CD14-positive monocyte (primary cell): Measurements from ENCODE around the gene EPHA8. TPM values are rescaled to one million over a fixed set of nuclear protein-coding genes. Genes with fewer than 3 reads are reported as not detected.

Experiments used
- DNase-seq, 3 donors: peaks; one replicate each; pipeline ENCODE4 v3.0.0-alpha.2; 2011 to 2022
- H2AFZ ChIP-seq: 2 replicates; pipeline ENCODE4 v1.6.0; 2012; ENCODE audit warnings: mild to moderate bottlenecking, low read depth, low read length, inconsistent platforms; ENCODE audit not compliant: insufficient read depth, poor library complexity, severe bottlenecking
- H3K27ac ChIP-seq, 2 donors: 1 replicate in 1 of 2; 2 replicates in 1 of 2; pipeline ENCODE4 v1.5.1; 2012 to 2013; ENCODE audit warnings: low read length in 2 of 2, control low read depth in 1 of 2, inconsistent platforms in 1 of 2, low read depth in 1 of 2, mild to moderate bottlenecking in 1 of 2
- H3K27me3 ChIP-seq, 2 donors: one replicate each; pipeline versions ENCODE4 v1.6.0 to v1.6.1; 2011 to 2013; ENCODE audit warnings: low read length in 2 of 2; ENCODE audit not compliant: control insufficient read depth in 2 of 2, insufficient read depth in 2 of 2
- H3K36me3 ChIP-seq, 2 donors: replicated peaks in 1 of 2; 1 replicate in 1 of 2; 2 replicates in 1 of 2; pipeline versions ENCODE4 v1.5.1 to v1.6.1; 2012 to 2013; ENCODE audit warnings: low read length in 2 of 2, control low read depth in 1 of 2, inconsistent platforms in 1 of 2, mild to moderate bottlenecking in 1 of 2; ENCODE audit not compliant: insufficient read depth in 2 of 2, control insufficient read depth in 1 of 2
- H3K4me1 ChIP-seq, 2 donors: 1 replicate in 1 of 2; 2 replicates in 1 of 2; pipeline versions ENCODE4 v1.5.1 to v1.6.1; 2012 to 2013; ENCODE audit warnings: low read length in 2 of 2, control low read depth in 1 of 2, inconsistent platforms in 1 of 2, mild to moderate bottlenecking in 1 of 2, moderate library complexity in 1 of 2; ENCODE audit not compliant: insufficient read depth in 2 of 2, control insufficient read depth in 1 of 2
- H3K4me2 ChIP-seq: replicated peaks from 2 replicates; pipeline ENCODE3; 2012; ENCODE audit warnings: low read length, moderate library complexity, mild to moderate bottlenecking; ENCODE audit not compliant: poor library complexity, severe bottlenecking; ENCODE audit errors: extremely low read depth
- H3K4me3 ChIP-seq, 3 experiments: fragments of 200-600 bp in 1 of 3; sonication (generic) in 1 of 3; replicated peaks in 1 of 3; 1 replicate in 2 of 3; 2 replicates in 1 of 3; pipeline ENCODE4 v1.5.1; 2011 to 2013; ENCODE audit warnings: low read length in 3 of 3, mild to moderate bottlenecking in 3 of 3, control low read depth in 2 of 3, low read depth in 2 of 3, inconsistent platforms in 1 of 3, moderate library complexity in 1 of 3
- H3K79me2 ChIP-seq: 2 replicates; pipeline ENCODE4 v1.6.0; 2012; ENCODE audit warnings: mild to moderate bottlenecking, control low read depth, inconsistent platforms, low read length, moderate library complexity; ENCODE audit not compliant: insufficient read depth
- H3K9ac ChIP-seq: 2 replicates; pipeline ENCODE4 v1.6.0; 2017; ENCODE audit warnings: low read length, mild to moderate bottlenecking; ENCODE audit not compliant: insufficient read depth, poor library complexity, severe bottlenecking
- H3K9me3 ChIP-seq, 2 donors: replicated peaks in 1 of 2; 1 replicate in 1 of 2; 2 replicates in 1 of 2; pipeline versions ENCODE4 v1.5.1 to v1.6.1; 2012 to 2013; ENCODE audit warnings: low read length in 2 of 2, control low read depth in 1 of 2; ENCODE audit not compliant: control insufficient read depth in 1 of 2, insufficient read depth in 1 of 2
- H4K20me1 ChIP-seq: 2 replicates; pipeline ENCODE4 v1.6.0; 2012; ENCODE audit warnings: mild to moderate bottlenecking, low read length, control low read depth, moderate library complexity; ENCODE audit not compliant: insufficient read depth
- H3K27ac Mint-ChIP-seq, 7 donors: one replicate each; pipeline ENCODE4 v1.8.0; 2020; ENCODE audit warnings: mild to moderate bottlenecking in 7 of 7, mixed read lengths in 7 of 7, moderate library complexity in 6 of 7, inconsistent platforms in 2 of 7
- H3K27me3 Mint-ChIP-seq, 3 donors: one replicate each; pipeline ENCODE4 v1.8.0; 2021 to 2022; ENCODE audit warnings: low read depth in 3 of 3, mild to moderate bottlenecking in 3 of 3, mixed read lengths in 3 of 3, moderate library complexity in 3 of 3, inconsistent platforms in 1 of 3
- H3K36me3 Mint-ChIP-seq, 2 donors: one replicate each; pipeline ENCODE4 v1.8.0; 2020; ENCODE audit warnings: mixed read lengths in 2 of 2, inconsistent platforms in 1 of 2, mild to moderate bottlenecking in 1 of 2
- H3K4me1 Mint-ChIP-seq: one replicate; pipeline ENCODE4 v1.8.0; 2020; ENCODE audit warnings: mild to moderate bottlenecking, mixed read lengths
- H3K4me3 Mint-ChIP-seq, 2 donors: one replicate each; pipeline ENCODE4 v1.8.0; 2020; ENCODE audit warnings: mild to moderate bottlenecking in 2 of 2, mixed read lengths in 2 of 2, moderate library complexity in 1 of 2
- H3K9me3 Mint-ChIP-seq, 7 donors: one replicate each; pipeline ENCODE4 v1.8.0; 2020 to 2022; ENCODE audit warnings: mixed read lengths in 7 of 7, mild to moderate bottlenecking in 6 of 7, moderate library complexity in 6 of 7, inconsistent platforms in 2 of 7
- CTCF ChIP-seq: fragments of 200-600 bp; IDR thresholded peaks from one replicate; pipeline ENCODE4 v1.8.0; 2022; ENCODE audit warnings: antibody characterized with exemption, mild to moderate bottlenecking
- WGBS: methylation state at CpG from one replicate; pipeline ENCODE4 v1.1.5; 2013; ENCODE audit warnings: missing lambda C conversion rate; ENCODE audit not compliant: insufficient coverage; 5-methylcytosine and 5-hydroxymethylcytosine counted together
- intact Hi-C, 2 donors: fragments of 100-400 bp; cut with micrococcal nuclease; formaldehyde crosslinking; loops; one replicate each; pipeline versions ENCODE4 v1.15.0 to v1.15.1; 2023
- polyA plus RNA-seq, 3 donors: library from polyadenylated mRNA; depleted of rRNA in 1 of 3; unstranded in 2 of 3; stranded (reverse) in 1 of 3; fragments of 300-500 nt in 2 of 3; fragments of >200 nt in 1 of 3; fragmentation: Illumina TruSeq in 2 of 3; gene quantifications; 1 replicate in 2 of 3; 2 replicates in 1 of 3; pipeline ENCODE4 v1.2.3, GENCODE V29; 2012 to 2021

EPHA8 gene
- polyA plus RNA-seq, 3 donors = 0.04 TPM; not detected in 2

- H3K36me3 Mint-ChIP-seq = no peaks in the 10 kb centered on the region
- Histone ChIP-seq H3K27me3 (peaks cover 0 to 16% of the 10 kb centered on the region in 2 donors), H4K20me1 (no peaks in the 10 kb centered on the region), H3K36me3 (no peaks in the 10 kb centered on the region), H3K9ac (no peak overlapping the region), H3K4me2 (no peak overlapping the region), H3K79me2 (no peaks in the 10 kb centered on the region), H3K27ac (no peak overlapping the region), H2AFZ (no peak overlapping the region), H3K4me3 (no peak overlapping the region), H3K9me3 (no peaks in the 10 kb centered on the region), H3K4me1 (no peaks in the 10 kb centered on the region)
- no peak overlapping the region for H3K27ac Mint-ChIP-seq
- no peaks in the 10 kb centered on the region for H3K4me1 Mint-ChIP-seq
- H3K4me3 Mint-ChIP-seq = peak overlapping the region in 1 of 2 donors; percentile 31
- WGBS = 40% methylated on average over 2 of the region's 3 CpGs
- intact Hi-C loops = no loop called here
- no peaks in the 10 kb centered on the region for H3K9me3 Mint-ChIP-seq
- H3K27me3 Mint-ChIP-seq = peaks cover 28 to 59% (median 47%) of the 10 kb centered on the region in 3 donors
- DNase-seq = no peak
- TF ChIP-seq CTCF = no peak
Measured at GRCh38 chr1:22555371-22555656, 8.0 kb upstream of the EPHA8 start.

- intact Hi-C loops = no loop called here
- 18% methylated on average over 13 of the region's 13 CpGs for whole genome bisulfite sequencing
- Mint-ChIP-seq H3K4me1 (no peaks in the 10 kb centered on the region), H3K9me3 (peaks cover 0 to 2% (median 0%) of the 10 kb centered on the region in 7 donors), H3K27me3 (peaks cover 36 to 71% (median 52%) of the 10 kb centered on the region in 3 donors), H3K36me3 (no peaks in the 10 kb centered on the region), H3K27ac (no peak overlapping the region), H3K4me3 (peak overlapping the region in 1 of 2 donors; percentile 50)
- Histone ChIP-seq H3K79me2 (no peaks in the 10 kb centered on the region), H3K9ac (no peak overlapping the region), H3K36me3 (no peaks in the 10 kb centered on the region), H3K4me2 (no peak overlapping the region), H3K27me3 (peaks cover 0 to 23% of the 10 kb centered on the region in 2 donors), H2AFZ (no peak overlapping the region), H3K27ac (no peak overlapping the region), H3K4me3 (no peak overlapping the region), H4K20me1 (no peaks in the 10 kb centered on the region), H3K4me1 (no peaks in the 10 kb centered on the region), H3K9me3 (no peaks in the 10 kb centered on the region)
- no peak for TF ChIP-seq CTCF
- DNase-seq = no peak
Measured at GRCh38 chr1:22556391-22557104, 6.7 kb upstream of the EPHA8 start.
